ENCODE data around the gene PLIN5. TPM values are rescaled to one million over a fixed set of nuclear protein-coding genes. Genes with fewer than 3 reads are reported as not detected.

Gene PLIN5
- total RNA-seq, 1 donor from 2014 or later = 2.1 TPM

DNA sequence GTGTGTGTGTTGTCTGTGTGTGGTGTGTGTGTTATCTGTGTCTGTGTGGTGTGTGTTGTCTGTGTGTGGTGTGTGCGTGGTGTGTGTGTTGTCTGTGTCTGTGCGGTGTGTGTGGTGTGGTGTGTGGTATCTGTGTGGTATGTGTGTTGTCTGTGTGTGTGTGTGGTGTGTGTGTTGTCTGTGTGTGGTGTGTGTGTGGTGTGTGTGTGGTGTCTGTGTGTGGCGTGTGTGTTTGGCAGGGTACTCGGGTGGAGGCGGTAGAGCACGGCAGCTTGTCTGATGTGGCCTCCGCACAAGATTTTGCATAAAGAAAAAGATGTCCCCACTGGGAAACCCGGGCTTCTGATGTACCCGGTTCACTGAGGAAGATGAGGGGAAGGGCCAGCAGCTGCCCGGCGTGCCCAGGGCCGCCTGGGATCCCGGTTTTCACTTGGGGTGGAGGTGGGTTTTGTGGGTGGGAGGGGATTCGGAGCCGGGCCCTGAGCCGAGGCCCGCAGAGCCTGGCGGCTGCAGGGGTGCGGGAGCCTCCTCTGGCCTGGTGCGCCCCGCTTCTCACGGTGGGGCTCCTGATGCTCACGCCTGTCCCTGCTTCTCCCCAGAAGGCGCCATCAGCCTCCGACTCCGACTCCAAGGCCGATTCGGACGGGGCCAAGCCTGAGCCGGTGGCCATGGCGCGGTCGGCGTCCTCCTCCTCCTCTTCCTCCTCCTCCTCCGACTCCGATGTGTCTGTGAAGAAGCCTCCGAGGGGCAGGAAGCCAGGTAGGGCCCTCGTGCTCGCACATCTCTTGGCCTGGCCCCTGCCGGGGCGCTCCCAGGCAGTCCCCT is 41.7 kb downstream of the PLIN5 start:
- H3K9me3 ChIP-seq (ENCODE audit: control insufficient read depth in 3 of 3, low read length in 3 of 3) = no peaks in the 10 kb centered on the region
- H3K4me3 ChIP-seq (ENCODE audit: low read length in 3 of 3) = no peak overlapping the region
- no peaks in the 10 kb centered on the region for H3K27me3 ChIP-seq (ENCODE audit: control insufficient read depth in 3 of 3, insufficient read depth in 3 of 3, low read length in 3 of 3)
- peaks cover 0 to 10% (median 0%) of the 10 kb centered on the region in 3 donors for H3K4me1 ChIP-seq (ENCODE audit: control insufficient read depth in 3 of 3, insufficient read depth in 3 of 3, low read length in 3 of 3)
- H3K9ac ChIP-seq (ENCODE audit: low read depth in 1 of 3, low read length in 3 of 3) = no peak overlapping the region
- H3K36me3 ChIP-seq (ENCODE audit: control insufficient read depth in 3 of 3, insufficient read depth in 3 of 3, low read length in 3 of 3) = peaks cover 39 to 56% (median 55%) of the 10 kb centered on the region in 3 donors
- H3K27ac ChIP-seq (ENCODE audit: low read depth, low read length) = no peak overlapping the region

DNA sequence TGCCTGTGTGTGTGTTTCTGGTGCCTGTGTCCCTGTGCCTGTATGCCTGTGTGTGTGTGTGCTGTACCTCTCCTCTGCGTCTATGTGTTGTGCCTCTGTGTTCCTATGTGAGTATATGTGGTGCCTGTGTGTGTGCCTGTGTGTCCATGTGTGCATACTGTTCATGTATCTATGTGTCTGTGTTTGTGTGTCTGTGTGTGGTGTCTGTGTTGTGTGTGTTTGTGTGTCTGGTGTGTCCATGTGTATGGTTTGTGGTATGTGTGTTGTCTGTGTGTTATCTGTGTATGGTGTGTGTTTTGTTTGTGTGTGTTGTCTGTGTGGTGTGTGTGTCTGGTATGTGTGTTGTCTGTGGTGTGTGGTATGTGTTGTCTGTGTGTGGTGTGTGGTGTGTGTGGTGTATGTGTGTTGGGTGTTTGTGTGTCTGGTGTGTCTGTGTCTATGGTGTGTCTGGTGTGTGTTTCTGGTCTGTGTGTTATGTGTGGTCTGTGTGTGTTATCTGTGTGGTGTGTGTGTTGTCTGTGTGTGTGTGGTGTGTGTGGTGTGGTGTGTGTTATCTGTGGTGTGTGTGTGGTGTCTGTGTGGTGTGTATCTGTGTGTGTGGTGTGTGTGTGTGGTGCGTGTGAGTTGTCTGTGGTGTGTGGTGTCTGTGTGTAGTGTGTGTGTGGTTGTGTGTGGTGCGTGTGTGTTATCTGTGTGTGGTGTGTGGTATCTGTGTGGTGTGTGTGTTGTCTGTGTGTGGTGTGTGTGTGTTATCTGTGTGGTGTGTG is 42.5 kb downstream of the PLIN5 start:
- no peak overlapping the region for H3K9ac ChIP-seq (ENCODE audit: low read depth in 1 of 3, low read length in 3 of 3)
- no peaks in the 10 kb centered on the region for H3K27me3 ChIP-seq (ENCODE audit: control insufficient read depth in 3 of 3, insufficient read depth in 3 of 3, low read length in 3 of 3)
- H3K4me1 ChIP-seq (ENCODE audit: control insufficient read depth in 3 of 3, insufficient read depth in 3 of 3, low read length in 3 of 3) = peaks cover 0 to 10% (median 0%) of the 10 kb centered on the region in 3 donors
- peaks cover 37 to 52% (median 50%) of the 10 kb centered on the region in 3 donors for H3K36me3 ChIP-seq (ENCODE audit: control insufficient read depth in 3 of 3, insufficient read depth in 3 of 3, low read length in 3 of 3)
- H3K4me3 ChIP-seq (ENCODE audit: low read length in 3 of 3) = no peak overlapping the region
- H3K9me3 ChIP-seq (ENCODE audit: control insufficient read depth in 3 of 3, low read length in 3 of 3) = no peaks in the 10 kb centered on the region
- H3K27ac ChIP-seq (ENCODE audit: low read depth, low read length) = no peak overlapping the region

DNA sequence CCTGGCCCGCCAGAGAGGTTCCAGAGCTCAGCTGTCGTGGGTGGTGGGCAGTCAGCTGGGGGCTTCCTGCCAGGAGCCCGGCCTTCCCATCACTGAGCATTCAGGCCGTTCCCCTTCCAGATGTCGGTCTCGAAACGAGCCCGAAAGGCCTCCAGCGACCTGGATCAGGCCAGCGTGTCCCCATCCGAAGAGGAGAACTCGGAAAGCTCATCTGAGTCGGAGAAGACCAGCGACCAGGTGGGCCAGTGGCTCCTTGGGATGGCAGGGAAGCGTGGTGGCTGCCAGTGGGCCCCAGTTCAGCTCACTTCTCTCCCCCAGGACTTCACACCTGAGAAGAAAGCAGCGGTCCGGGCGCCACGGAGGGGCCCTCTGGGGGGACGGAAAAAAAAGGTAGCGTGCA is 43.6 kb downstream of the PLIN5 start:
- Histone ChIP-seq H3K4me1 (ENCODE audit: control insufficient read depth in 3 of 3, insufficient read depth in 3 of 3, low read length in 3 of 3) (peaks cover 0 to 10% (median 0%) of the 10 kb centered on the region in 3 donors), H3K9me3 (ENCODE audit: control insufficient read depth in 3 of 3, low read length in 3 of 3) (no peaks in the 10 kb centered on the region), H3K4me3 (ENCODE audit: low read length in 3 of 3) (no peak overlapping the region), H3K27me3 (ENCODE audit: control insufficient read depth in 3 of 3, insufficient read depth in 3 of 3, low read length in 3 of 3) (no peaks in the 10 kb centered on the region), H3K9ac (ENCODE audit: low read depth in 1 of 3, low read length in 3 of 3) (no peak overlapping the region), H3K27ac (ENCODE audit: low read depth, low read length) (no peak overlapping the region), H3K36me3 (ENCODE audit: control insufficient read depth in 3 of 3, insufficient read depth in 3 of 3, low read length in 3 of 3) (peaks cover 37 to 49% (median 47%) of the 10 kb centered on the region in 3 donors)

DNA sequence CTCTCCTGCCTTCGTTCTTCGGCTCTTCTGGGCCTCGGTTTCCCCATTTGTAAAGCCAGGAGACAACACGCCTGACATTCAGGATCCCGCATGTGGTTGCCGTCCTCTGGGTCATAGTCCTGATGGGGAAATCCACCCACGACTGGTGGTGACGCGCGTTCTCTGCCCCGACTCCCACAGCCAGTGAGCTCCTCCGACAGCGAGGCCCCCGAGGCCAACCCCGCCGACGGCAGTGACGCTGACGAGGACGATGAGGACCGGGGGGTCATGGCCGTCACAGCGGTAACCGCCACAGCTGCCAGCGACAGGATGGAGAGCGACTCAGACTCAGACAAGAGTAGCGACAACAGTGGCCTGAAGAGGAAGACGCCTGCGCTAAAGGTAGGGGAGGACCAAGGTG is 46.5 kb downstream of the PLIN5 start:
- H3K27ac ChIP-seq (ENCODE audit: low read depth, low read length) = no peak overlapping the region
- peaks cover 0 to 10% (median 0%) of the 10 kb centered on the region in 3 donors for H3K4me1 ChIP-seq (ENCODE audit: control insufficient read depth in 3 of 3, insufficient read depth in 3 of 3, low read length in 3 of 3)
- no peak overlapping the region for H3K9ac ChIP-seq (ENCODE audit: low read depth in 1 of 3, low read length in 3 of 3)
- H3K9me3 ChIP-seq (ENCODE audit: control insufficient read depth in 3 of 3, low read length in 3 of 3) = no peaks in the 10 kb centered on the region
- no peaks in the 10 kb centered on the region for H3K27me3 ChIP-seq (ENCODE audit: control insufficient read depth in 3 of 3, insufficient read depth in 3 of 3, low read length in 3 of 3)
- peaks cover 29 to 32% (median 31%) of the 10 kb centered on the region in 3 donors for H3K36me3 ChIP-seq (ENCODE audit: control insufficient read depth in 3 of 3, insufficient read depth in 3 of 3, low read length in 3 of 3)
- no peak overlapping the region for H3K4me3 ChIP-seq (ENCODE audit: low read length in 3 of 3)

DNA sequence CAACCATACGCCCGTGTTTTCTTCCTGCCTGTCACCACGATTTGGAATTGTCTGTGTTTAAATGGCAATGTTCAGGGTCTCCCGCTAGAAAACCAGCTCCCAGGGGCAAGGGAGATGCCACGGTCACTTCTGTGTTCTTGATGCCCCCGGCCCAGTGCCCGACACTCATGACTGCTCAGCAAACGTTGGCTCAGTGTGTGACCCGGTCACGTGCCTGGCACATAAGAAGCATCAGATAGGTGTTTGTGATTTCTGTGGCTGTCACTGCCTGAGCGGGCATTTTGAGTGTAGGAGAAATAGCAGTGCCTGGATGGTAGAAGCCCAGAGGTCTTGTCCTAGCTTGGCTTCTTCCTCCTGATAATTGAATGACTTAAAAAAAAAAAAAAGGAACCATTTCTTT is 47.5 kb downstream of the PLIN5 start:
- Histone ChIP-seq H3K36me3 (ENCODE audit: control insufficient read depth in 3 of 3, insufficient read depth in 3 of 3, low read length in 3 of 3) (peaks cover 25 to 37% (median 32%) of the 10 kb centered on the region in 3 donors), H3K9me3 (ENCODE audit: control insufficient read depth in 3 of 3, low read length in 3 of 3) (no peaks in the 10 kb centered on the region), H3K27ac (ENCODE audit: low read depth, low read length) (no peak overlapping the region), H3K27me3 (ENCODE audit: control insufficient read depth in 3 of 3, insufficient read depth in 3 of 3, low read length in 3 of 3) (no peaks in the 10 kb centered on the region), H3K9ac (ENCODE audit: low read depth in 1 of 3, low read length in 3 of 3) (no peak overlapping the region), H3K4me1 (ENCODE audit: control insufficient read depth in 3 of 3, insufficient read depth in 3 of 3, low read length in 3 of 3) (peaks cover 0 to 7% (median 0%) of the 10 kb centered on the region in 3 donors), H3K4me3 (ENCODE audit: low read length in 3 of 3) (no peak overlapping the region)

DNA sequence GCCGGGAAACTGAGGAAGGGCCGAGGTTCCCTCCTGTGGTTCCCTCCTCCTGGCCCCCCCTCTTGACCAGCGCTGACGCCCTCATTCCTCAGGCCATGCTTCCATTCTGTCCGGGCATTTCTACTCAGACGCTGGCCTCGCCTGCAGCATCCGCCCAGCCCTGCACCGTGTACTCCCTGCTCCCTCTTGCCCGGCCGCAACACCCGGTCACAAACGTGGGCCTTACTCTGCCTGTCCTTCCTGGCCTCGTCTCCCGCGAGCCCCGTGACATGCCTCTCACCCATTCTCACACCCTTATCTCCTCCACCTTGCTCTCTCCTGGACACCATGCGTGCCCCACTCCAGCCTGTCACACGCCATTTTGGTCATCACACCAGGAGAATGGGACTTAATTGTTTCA is 51.6 kb downstream of the PLIN5 start:
- no peak overlapping the region for H3K27ac ChIP-seq (ENCODE audit: low read depth, low read length)
- no peak overlapping the region for H3K4me3 ChIP-seq (ENCODE audit: low read length in 3 of 3)
- no peaks in the 10 kb centered on the region for H3K4me1 ChIP-seq (ENCODE audit: control insufficient read depth in 3 of 3, insufficient read depth in 3 of 3, low read length in 3 of 3)
- H3K36me3 ChIP-seq (ENCODE audit: control insufficient read depth in 3 of 3, insufficient read depth in 3 of 3, low read length in 3 of 3) = peaks cover 8 to 22% (median 18%) of the 10 kb centered on the region in 3 donors
- no peaks in the 10 kb centered on the region for H3K9me3 ChIP-seq (ENCODE audit: control insufficient read depth in 3 of 3, low read length in 3 of 3)
- no peaks in the 10 kb centered on the region for H3K27me3 ChIP-seq (ENCODE audit: control insufficient read depth in 3 of 3, insufficient read depth in 3 of 3, low read length in 3 of 3)
- H3K9ac ChIP-seq (ENCODE audit: low read depth in 1 of 3, low read length in 3 of 3) = no peak overlapping the region

DNA sequence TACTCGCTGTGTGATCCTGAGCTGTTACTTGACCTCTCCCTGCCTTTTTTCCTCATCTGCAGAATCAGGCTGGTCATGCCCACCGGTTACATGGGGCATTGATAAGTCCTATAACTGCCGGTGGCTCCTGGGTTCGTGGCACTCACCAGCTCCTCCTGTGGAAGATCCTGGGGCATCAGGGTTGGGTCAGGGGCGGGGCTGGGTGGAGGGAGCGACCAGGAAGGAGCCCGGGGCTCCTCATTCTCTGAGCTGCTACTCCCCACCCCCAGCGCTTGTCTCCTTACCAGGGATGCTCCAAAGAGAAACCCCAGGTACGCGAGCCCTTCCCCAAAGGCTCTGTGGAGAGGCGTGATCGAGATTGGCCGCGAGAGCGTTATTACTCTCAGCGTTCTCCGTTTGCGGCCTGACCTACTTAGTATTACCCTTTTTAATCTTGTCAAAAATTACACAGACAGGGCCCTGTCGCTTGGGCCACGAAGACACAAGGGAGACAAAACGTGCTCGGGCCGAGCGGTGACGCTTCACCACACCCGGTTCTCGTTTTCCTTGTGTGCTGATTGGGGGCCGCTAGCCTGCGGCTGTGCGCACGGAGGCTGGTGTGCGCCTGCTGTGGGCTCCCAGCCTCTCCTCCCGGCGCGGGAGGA is 52.2 kb downstream of the PLIN5 start:
- Histone ChIP-seq H3K36me3 (ENCODE audit: control insufficient read depth in 3 of 3, insufficient read depth in 3 of 3, low read length in 3 of 3) (peaks cover 8 to 21% (median 18%) of the 10 kb centered on the region in 3 donors), H3K4me3 (ENCODE audit: low read length in 3 of 3) (no peak overlapping the region), H3K9ac (ENCODE audit: low read depth in 1 of 3, low read length in 3 of 3) (no peak overlapping the region), H3K27me3 (ENCODE audit: control insufficient read depth in 3 of 3, insufficient read depth in 3 of 3, low read length in 3 of 3) (no peaks in the 10 kb centered on the region), H3K4me1 (ENCODE audit: control insufficient read depth in 3 of 3, insufficient read depth in 3 of 3, low read length in 3 of 3) (no peaks in the 10 kb centered on the region), H3K9me3 (ENCODE audit: control insufficient read depth in 3 of 3, low read length in 3 of 3) (no peaks in the 10 kb centered on the region), H3K27ac (ENCODE audit: low read depth, low read length) (no peak overlapping the region)

DNA sequence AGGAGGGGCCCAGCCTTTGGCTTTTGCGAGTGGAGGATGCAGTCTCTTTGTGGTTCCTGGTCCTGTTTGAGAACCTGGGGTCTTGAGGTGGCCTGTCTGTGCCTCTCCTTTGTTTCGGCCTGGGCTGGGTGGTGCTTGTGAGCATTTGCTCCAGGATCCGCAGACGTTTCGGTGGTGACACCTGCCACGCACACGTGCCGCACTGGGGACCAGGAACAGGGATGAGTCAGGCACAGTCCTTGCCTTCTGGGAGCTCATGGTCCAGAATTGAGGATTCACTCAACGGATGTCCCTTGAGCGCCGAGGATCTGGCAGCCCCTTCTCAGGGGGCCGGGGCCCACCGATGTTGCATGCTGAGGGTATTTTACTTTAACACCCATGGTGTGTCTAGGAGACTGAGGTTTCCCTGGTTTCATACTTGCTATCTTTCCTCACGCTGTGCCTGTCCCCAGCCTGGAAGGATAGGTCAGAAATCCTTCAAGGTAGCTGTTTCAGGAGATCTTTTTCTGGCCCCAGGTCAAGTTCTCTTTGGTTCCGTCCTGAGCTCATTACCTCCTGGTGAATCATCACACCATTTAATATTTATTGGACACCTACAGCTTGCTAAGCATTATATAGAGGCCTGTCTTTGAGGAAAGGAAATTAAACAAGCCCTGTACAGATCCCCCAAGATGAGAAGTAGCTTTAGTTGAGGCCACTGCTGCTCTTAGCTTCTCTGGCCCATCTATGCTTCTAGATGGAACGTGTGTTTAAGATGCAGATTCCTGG is 57.8 kb downstream of the PLIN5 start:
- Histone ChIP-seq H3K9ac (ENCODE audit: low read depth in 1 of 3, low read length in 3 of 3) (no peak overlapping the region), H3K36me3 (ENCODE audit: control insufficient read depth in 3 of 3, insufficient read depth in 3 of 3, low read length in 3 of 3) (peaks cover 19 to 28% (median 21%) of the 10 kb centered on the region in 3 donors), H3K4me1 (ENCODE audit: control insufficient read depth in 3 of 3, insufficient read depth in 3 of 3, low read length in 3 of 3) (peaks cover 8 to 19% (median 15%) of the 10 kb centered on the region in 3 donors), H3K9me3 (ENCODE audit: control insufficient read depth in 3 of 3, low read length in 3 of 3) (no peaks in the 10 kb centered on the region), H3K27ac (ENCODE audit: low read depth, low read length) (no peak overlapping the region), H3K27me3 (ENCODE audit: control insufficient read depth in 3 of 3, insufficient read depth in 3 of 3, low read length in 3 of 3) (no peaks in the 10 kb centered on the region), H3K4me3 (ENCODE audit: low read length in 3 of 3) (no peak overlapping the region)

DNA sequence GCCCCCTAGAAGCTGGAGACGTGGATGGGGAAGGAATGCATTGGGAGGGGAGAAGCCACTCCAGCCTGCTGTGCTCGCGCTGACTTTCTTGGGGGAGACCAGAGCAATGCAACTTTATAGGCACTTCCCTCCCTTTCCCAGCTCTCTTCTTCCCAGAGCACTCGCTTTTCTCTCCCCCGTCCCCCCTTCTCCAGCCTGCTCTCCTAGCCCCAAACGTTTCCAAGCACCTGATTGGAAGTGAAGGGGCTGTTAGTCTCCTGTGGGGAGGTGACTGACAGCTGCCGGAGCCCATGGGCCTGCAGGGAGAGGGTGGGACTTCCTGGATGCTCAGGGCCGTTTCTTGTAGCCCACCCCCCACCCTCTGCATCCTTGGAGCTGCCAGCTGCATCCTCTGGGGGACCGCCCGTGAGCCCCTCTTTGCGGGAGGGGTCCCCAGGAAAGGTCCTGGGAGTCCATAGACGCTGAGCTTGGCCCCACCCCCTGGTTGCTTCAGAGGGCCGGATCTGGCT is 60.5 kb downstream of the PLIN5 start:
- Histone ChIP-seq H3K36me3 (ENCODE audit: control insufficient read depth in 3 of 3, insufficient read depth in 3 of 3, low read length in 3 of 3) (peaks cover 18 to 25% (median 19%) of the 10 kb centered on the region in 3 donors), H3K27ac (ENCODE audit: low read depth, low read length) (no peak overlapping the region), H3K27me3 (ENCODE audit: control insufficient read depth in 3 of 3, insufficient read depth in 3 of 3, low read length in 3 of 3) (no peaks in the 10 kb centered on the region), H3K4me3 (ENCODE audit: low read length in 3 of 3) (peak overlapping the region in 1 of 3 donors; percentile 48), H3K9ac (ENCODE audit: low read depth in 1 of 3, low read length in 3 of 3) (peak overlapping the region in 2 of 3 donors; percentile 23 to 45), H3K9me3 (ENCODE audit: control insufficient read depth in 3 of 3, low read length in 3 of 3) (no peaks in the 10 kb centered on the region), H3K4me1 (ENCODE audit: control insufficient read depth in 3 of 3, insufficient read depth in 3 of 3, low read length in 3 of 3) (peaks cover 8 to 25% (median 19%) of the 10 kb centered on the region in 3 donors)

Measured in skeletal muscle tissue (tissue), 4 donors.